HG03354 (cell line): ENCODE measurements around the gene TMEM123.
A peak's percentile ranks its signal among the peaks of the same experiment; 100 is the strongest.

Source experiments
- ATAC-seq: cut with Tn5 transposase; IDR thresholded peaks from one replicate; pipeline ENCODE4 v1.9.1; 2021; ENCODE audit warnings: mild to moderate bottlenecking; ENCODE audit not compliant: unreplicated experiment, poor library complexity, severe bottlenecking

TMEM123 gene, protein sequence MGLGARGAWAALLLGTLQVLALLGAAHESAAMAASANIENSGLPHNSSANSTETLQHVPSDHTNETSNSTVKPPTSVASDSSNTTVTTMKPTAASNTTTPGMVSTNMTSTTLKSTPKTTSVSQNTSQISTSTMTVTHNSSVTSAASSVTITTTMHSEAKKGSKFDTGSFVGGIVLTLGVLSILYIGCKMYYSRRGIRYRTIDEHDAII

GRCh38 chr11:102452461-102453301 lies at the start of gene TMEM123:
Gene TMEM123, minus strand, starts transcription at chr11:102452765. Its CDS starts 142 bp downstream, at chr11:102452623.
- peak; percentile 63 for ATAC-seq

DNA sequence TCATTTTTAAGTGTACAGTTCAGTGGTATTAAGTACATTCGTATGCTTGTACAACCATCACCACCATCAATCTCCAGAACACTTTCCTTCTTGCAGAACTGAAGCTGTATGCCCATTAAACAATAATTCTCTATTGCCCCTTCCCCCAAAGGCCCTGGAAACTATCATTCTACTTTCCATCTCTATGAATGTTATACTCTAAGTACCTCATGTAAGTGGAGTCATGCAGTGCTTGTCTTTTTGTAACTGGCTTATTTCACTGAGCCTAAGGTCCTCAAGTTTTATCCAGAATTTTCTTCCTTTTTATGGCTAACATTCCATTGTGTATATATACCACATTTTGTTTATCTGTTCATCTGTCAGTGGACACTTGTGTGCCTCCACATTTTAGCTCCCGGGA lies 48.3 kb upstream of the TMEM123 start:
- no peak for ATAC-seq

DNA sequence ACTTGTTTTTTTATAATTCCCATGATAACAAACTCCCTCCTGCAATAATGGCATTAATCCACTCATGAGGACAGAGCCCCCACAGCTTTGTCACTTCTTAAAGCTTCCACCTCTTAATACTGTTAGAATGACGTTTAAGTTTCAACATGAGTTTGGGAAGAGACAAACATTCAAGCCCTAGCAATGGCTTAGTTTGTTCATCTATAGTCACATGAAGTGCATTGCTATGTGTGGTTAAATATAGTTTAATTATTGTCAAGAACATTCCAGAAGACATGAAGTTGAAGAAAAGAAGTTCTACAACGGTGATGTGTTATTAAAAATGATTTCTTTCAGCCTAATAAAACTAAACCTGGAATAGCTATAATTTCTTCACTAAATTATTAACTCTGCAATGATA lies 47.4 kb upstream of the TMEM123 start:
- ATAC-seq, result no peak

- no peak for ATAC-seq
These were observed 46.6 kb upstream of the TMEM123 start for GRCh38 chr11:102499151-102499550.

DNA sequence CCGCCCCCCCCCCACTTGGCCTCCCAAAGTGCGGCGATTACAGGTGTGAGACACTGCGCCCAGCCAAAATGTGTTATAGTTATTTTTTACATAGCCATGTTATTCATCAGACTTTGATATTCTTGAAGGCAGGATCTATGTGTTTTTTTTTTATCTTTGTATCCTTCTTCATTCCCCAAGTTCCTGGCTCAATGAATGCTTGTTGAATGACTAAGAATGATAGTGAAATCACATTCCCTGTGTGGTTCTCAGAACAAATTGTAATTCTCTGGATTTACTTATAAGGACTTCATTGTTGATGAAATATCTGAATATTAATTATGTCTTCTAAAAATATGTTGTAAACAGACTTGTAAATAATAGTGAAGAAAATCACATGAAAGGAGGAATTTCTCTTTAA lies 44.5 kb upstream of the TMEM123 start:
- ATAC-seq, result no peak

GRCh38 chr11:102495161-102496042 lies 42.8 kb upstream of the TMEM123 start:
- ATAC-seq, result peak; percentile 88

DNA sequence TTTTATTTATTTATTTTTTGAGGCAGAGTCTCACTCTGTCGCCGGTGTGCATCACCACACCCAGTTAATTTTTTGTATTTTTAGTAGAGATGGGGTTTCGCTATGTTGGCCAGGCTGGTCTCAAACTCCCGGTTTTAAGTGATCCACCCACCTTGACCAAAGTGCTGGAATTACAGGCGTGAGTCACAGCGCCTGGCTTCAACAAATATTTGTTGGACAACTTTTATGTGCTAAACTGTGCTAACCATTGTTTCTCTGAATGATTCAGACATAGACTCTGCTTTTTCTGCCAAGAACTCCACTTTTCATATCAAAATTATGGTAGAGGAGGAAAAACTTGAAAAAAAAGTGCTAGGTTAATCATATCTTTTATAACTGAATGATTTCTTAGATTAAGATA lies 41.7 kb upstream of the TMEM123 start:
- ATAC-seq, result no peak

DNA sequence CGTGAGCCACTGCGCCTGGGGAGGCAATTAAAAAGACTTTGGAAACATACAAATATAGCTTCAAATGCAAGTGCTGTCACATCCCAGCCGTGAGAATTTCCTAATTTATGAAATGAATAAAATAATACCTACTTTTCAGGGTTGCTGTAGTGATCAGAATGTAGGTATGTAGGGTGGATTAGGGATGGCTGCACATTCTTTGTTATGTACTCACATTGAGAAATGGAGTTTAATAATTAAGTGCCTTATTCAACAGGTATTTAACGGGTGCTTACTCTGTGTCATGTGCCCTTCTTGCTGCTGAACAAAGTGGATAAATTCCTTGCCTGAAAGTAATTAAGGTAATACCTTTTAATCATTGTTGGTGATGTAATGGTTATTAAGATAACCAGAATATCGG lies 41.0 kb upstream of the TMEM123 start:
- no peak for ATAC-seq

GRCh38 chr11:102491969-102492368 lies 39.4 kb upstream of the TMEM123 start:
- ATAC-seq, result no peak

- no peak for ATAC-seq
These were observed 36.9 kb upstream of the TMEM123 start for GRCh38 chr11:102489186-102490145.

- ATAC-seq, result peak; percentile 79
These were observed 35.6 kb upstream of the TMEM123 start for GRCh38 chr11:102488208-102488607.

DNA sequence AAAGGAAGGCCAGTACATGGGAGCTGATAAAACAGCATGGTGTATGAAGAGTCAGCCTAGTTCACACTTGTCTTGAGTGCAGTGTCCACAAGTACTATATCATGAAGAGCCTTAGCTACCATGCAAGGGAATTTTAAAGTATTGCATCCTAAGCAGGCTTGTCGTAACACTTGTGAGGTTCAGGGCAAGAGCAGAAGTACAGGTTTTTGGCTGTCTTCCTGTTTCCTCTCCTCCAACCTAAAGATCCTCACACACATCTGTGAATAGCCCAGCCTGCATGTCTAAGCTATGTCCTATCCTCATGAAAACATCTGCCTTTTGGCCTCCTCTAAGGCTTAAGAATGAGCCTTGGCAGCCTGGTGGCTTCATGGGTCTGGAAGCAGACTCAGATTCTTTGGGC lies 34.6 kb upstream of the TMEM123 start:
- ATAC-seq, result no peak

DNA sequence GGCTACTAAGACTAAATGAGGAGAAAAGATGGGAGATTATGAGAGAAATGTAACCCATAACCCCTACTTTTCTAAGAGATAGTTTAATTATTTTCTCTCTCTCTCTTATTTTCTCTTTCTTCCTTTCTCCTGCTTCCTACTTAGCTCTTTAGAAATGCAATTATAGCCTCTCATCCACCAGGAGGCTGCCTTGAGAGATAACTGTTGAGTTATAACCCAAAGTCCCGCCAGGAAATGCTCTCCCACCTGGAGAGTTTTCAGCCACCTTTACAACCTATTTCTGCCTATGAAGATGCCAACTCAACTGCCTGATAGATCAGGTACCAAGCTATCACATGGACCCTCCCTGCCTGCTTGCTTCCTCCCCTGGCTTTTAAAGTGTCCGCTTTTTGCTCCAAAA lies 34.0 kb upstream of the TMEM123 start:
- ATAC-seq, result no peak

DNA sequence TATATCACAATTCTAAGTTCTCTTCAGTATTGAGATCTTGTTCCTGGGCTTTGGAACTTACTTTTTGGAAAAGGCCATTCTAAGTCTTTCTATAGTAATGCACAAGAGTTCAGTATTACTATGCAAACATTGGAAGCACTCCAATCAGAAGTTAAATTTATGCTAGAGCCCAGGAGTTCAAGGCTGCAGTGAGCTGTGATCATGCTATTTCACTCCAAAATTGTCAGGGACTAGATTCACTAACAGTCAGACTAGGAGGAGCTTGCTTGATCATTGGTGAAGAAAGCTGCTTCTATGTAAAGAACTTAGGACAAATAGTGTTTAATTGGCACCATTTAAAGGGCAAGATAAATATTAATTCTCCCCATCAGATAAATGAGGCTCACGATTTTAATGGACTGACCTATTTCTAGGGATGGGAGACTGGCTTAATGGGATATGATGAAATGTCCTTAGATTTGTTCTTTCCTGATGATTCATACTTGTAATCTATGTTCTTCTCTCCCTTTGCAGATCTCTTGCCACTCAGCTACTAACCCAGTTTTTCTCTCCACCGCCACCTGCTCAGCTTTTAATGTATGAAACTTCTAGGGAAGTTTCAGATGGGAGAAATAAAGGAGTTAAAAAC lies 32.6 kb upstream of the TMEM123 start:
- no peak for ATAC-seq

DNA sequence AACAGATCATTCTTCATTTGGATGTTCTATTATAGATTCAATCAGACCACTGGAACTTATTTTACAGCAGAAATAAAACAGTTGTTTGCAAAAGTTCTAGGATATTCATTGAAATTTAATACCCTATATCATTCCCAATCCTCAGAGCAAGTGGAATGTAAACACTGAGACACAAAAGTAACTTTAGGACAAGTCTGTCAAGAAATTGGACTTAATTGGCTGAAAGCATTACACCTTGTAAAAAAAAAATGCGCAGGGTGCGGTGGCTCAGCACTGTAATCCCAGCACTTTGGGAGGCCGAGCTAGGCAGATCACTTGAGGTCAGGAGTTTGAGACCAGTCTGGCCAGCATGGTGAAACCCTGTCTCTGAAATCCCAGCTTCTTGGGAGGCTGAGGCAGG lies 29.9 kb upstream of the TMEM123 start:
- no peak for ATAC-seq

DNA sequence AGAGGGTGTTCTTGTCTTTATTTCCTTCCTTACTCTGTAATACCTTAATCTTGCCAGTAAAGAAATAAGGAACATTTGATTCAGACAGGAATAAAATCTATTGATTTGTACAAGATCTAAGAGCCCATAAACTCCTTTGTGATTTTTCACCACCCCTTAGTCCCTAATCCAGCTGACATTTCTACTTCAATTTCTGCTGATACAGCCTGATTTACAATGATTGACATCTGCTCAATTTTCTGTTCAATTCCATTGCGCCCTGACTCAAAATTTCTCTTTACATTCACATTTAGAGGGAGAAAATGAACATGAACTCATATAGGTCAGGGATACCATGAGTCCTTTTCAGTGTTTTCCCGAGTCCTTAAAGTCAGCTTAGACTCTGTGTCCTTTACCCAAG lies 27.2 kb upstream of the TMEM123 start:
- ATAC-seq, result no peak

DNA sequence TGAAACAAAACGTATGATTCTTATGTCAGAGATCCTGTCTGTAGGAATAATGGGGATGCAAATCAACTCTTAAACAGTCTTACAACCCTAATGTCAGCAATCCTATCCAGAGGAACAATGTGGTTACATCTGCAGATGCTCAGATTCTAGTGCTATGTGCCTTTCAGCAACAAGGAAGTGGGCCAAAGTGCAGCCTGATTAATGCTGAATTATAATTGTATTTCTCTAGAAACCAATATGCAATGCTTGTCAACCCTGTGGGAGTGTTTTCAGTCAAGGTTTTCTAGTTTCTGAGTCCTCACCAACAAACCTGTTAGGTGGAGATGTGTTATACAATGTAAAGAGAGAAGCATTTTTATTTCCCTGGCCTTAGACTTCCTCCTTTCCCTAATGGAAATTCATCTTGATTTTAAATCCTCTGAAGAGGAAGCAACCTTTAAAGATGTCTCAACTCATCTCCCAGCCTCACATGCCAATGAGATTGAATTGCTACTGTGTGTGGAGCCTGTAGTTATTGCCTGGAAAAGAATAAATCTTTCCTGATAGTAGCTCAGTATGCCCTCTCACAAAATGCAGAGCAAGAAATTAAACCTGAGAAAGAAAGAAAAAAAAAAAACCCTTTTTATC lies 26.2 kb upstream of the TMEM123 start:
- ATAC-seq, result no peak

DNA sequence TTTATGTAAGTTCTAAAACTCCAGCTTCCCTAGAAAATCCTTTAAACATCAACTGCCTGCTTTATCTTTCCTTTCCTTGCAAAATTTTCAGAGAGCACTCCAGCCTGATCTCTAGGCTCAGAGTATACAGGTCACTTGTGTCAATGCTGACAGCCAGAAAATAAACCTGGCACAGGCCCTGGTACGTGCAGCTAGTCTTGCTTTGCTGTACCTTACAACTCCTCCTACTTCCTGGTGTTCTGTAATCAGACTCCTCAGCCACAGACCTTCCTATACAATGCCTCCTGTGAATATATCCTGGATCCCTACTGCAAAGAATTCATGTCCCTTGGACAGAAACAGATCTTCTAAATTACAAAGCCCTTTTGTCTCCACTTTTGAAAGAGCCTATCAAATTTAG lies 24.2 kb upstream of the TMEM123 start:
- ATAC-seq, result no peak
